ENCODE data around the gene PON2.

GRCh38 chr7:95368235-95368634 lies 66.6 kb downstream of the PON2 start:
- TF ChIP-seq POLR2A (IDR thresholded peaks at IDR 0.05), result no peak
- TF ChIP-seq, protein P1, sequence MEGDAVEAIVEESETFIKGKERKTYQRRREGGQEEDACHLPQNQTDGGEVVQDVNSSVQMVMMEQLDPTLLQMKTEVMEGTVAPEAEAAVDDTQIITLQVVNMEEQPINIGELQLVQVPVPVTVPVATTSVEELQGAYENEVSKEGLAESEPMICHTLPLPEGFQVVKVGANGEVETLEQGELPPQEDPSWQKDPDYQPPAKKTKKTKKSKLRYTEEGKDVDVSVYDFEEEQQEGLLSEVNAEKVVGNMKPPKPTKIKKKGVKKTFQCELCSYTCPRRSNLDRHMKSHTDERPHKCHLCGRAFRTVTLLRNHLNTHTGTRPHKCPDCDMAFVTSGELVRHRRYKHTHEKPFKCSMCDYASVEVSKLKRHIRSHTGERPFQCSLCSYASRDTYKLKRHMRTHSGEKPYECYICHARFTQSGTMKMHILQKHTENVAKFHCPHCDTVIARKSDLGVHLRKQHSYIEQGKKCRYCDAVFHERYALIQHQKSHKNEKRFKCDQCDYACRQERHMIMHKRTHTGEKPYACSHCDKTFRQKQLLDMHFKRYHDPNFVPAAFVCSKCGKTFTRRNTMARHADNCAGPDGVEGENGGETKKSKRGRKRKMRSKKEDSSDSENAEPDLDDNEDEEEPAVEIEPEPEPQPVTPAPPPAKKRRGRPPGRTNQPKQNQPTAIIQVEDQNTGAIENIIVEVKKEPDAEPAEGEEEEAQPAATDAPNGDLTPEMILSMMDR (IDR thresholded peaks at IDR 0.05), result no peak

Measured in uterus (tissue), 2 donors.